Mesenchymal stem cell (in vitro differentiated cells and primary cell): ENCODE results near the gene AANAT.

ENCODE experiments used
- DNase-seq: peaks from one replicate; pipeline ENCODE4 v3.0.0-alpha.2; 2013
- H2AFZ ChIP-seq: one replicate; pipeline ENCODE4 v1.6.1; 2013; ENCODE audit warnings: low read depth, mild to moderate bottlenecking, control low read depth, inconsistent platforms, low read length, moderate library complexity
- H2AK5ac ChIP-seq: 2 replicates; pipeline ENCODE4 v1.6.1; 2013; ENCODE audit warnings: low read length, moderate library complexity, mild to moderate bottlenecking, inconsistent platforms; ENCODE audit not compliant: severe bottlenecking
- H2BK120ac ChIP-seq: one replicate; pipeline ENCODE4 v1.6.1; 2013; ENCODE audit warnings: low read depth, mild to moderate bottlenecking, inconsistent platforms, low read length, moderate library complexity
- H2BK12ac ChIP-seq, 2 experiments: one replicate each; pipeline ENCODE4 v1.6.1; 2013; ENCODE audit warnings: inconsistent platforms in 2 of 2, low read length in 2 of 2, mild to moderate bottlenecking in 2 of 2, moderate library complexity in 2 of 2, control low read depth in 1 of 2
- H2BK15ac ChIP-seq: one replicate; pipeline ENCODE4 v1.6.1; 2013; ENCODE audit warnings: mild to moderate bottlenecking, low read depth, inconsistent platforms; ENCODE audit not compliant: poor library complexity, severe bottlenecking
- H2BK5ac ChIP-seq: 2 replicates; pipeline ENCODE4 v1.6.1; 2013; ENCODE audit warnings: low read depth, mild to moderate bottlenecking, low read length, control low read depth, inconsistent platforms; ENCODE audit not compliant: poor library complexity, severe bottlenecking
- H3K14ac ChIP-seq, 2 experiments: one replicate each; pipeline ENCODE4 v1.6.1; 2013; ENCODE audit warnings: inconsistent platforms in 2 of 2, low read length in 2 of 2, control low read depth in 1 of 2, mild to moderate bottlenecking in 1 of 2, moderate library complexity in 1 of 2
- H3K18ac ChIP-seq, 2 experiments: one replicate each; pipeline ENCODE4 v1.6.1; 2013; ENCODE audit warnings: inconsistent platforms in 2 of 2, low read length in 2 of 2, control low read depth in 1 of 2, low read depth in 1 of 2, mild to moderate bottlenecking in 1 of 2
- H3K23ac ChIP-seq, 2 experiments: one replicate each; pipeline ENCODE4 v1.6.1; 2013; ENCODE audit warnings: inconsistent platforms in 2 of 2, low read length in 2 of 2, mild to moderate bottlenecking in 2 of 2, moderate library complexity in 2 of 2, control low read depth in 1 of 2
- H3K27ac ChIP-seq: 2 replicates; pipeline ENCODE4 v1.5.1; 2013; ENCODE audit warnings: mild to moderate bottlenecking, moderate library complexity, low read length, control low read depth, inconsistent platforms; ENCODE audit not compliant: poor library complexity, severe bottlenecking
- H3K27me3 ChIP-seq, 2 experiments: 2 replicates each; pipeline versions ENCODE4 v1.6.1 to v1.7.0; 2013; ENCODE audit warnings: low read length in 2 of 2, mild to moderate bottlenecking in 2 of 2, moderate library complexity in 2 of 2, control low read depth in 1 of 2, inconsistent platforms in 1 of 2; ENCODE audit not compliant: control insufficient read depth in 1 of 2, insufficient read depth in 1 of 2
- H3K36me3 ChIP-seq, 2 experiments: 2 replicates each; pipeline versions ENCODE4 v1.6.1 to v1.7.0; 2013; ENCODE audit warnings: low read length in 2 of 2, control low read depth in 1 of 2, inconsistent platforms in 1 of 2, low read depth in 1 of 2, mild to moderate bottlenecking in 1 of 2; ENCODE audit not compliant: insufficient read depth in 2 of 2, control insufficient read depth in 1 of 2
- H3K4ac ChIP-seq, 2 experiments: one replicate each; pipeline ENCODE4 v1.6.1; 2013; ENCODE audit warnings: inconsistent platforms in 2 of 2, low read length in 2 of 2, mild to moderate bottlenecking in 2 of 2, moderate library complexity in 2 of 2, control low read depth in 1 of 2, low read depth in 1 of 2
- H3K4me1 ChIP-seq: 2 replicates; pipeline ENCODE4 v1.6.1; 2013; ENCODE audit warnings: low read depth, low read length, control low read depth; ENCODE audit not compliant: control insufficient read depth, insufficient read depth
- H3K4me2 ChIP-seq: 2 replicates; pipeline ENCODE4 v1.6.1; 2013; ENCODE audit warnings: low read length, mild to moderate bottlenecking, inconsistent platforms; ENCODE audit not compliant: poor library complexity, severe bottlenecking
- H3K4me3 ChIP-seq, 2 experiments: 2 replicates each; pipeline versions ENCODE4 v1.5.1 to v1.7.0; 2013; ENCODE audit warnings: low read length in 2 of 2, mild to moderate bottlenecking in 2 of 2, control low read depth in 1 of 2, low read depth in 1 of 2; ENCODE audit not compliant: insufficient read depth in 1 of 2
- H3K79me1 ChIP-seq: replicated peaks from 2 replicates; pipeline ENCODE4 v1.6.1; 2013; ENCODE audit warnings: mild to moderate bottlenecking, control low read depth, low read length, inconsistent platforms; ENCODE audit not compliant: poor library complexity, severe bottlenecking
- H3K9ac ChIP-seq: 2 replicates; pipeline ENCODE4 v1.7.0; 2013; ENCODE audit warnings: mild to moderate bottlenecking, low read length, moderate library complexity
- H3K9me3 ChIP-seq: 2 replicates; pipeline ENCODE4 v1.7.0; 2013; ENCODE audit warnings: mild to moderate bottlenecking, low read length; ENCODE audit not compliant: control insufficient read depth
- H4K8ac ChIP-seq: one replicate; pipeline ENCODE4 v1.6.1; 2013; ENCODE audit warnings: inconsistent platforms, mild to moderate bottlenecking, low read length, moderate library complexity
- H4K91ac ChIP-seq: one replicate; pipeline ENCODE4 v1.6.1; 2013; ENCODE audit warnings: mild to moderate bottlenecking, low read length, inconsistent platforms
- WGBS: methylation state at CpG from one replicate; pipeline ENCODE4 v1.1.7; 2013; ENCODE audit warnings: mixed read lengths; 5-methylcytosine and 5-hydroxymethylcytosine counted together

Gene AANAT

GRCh38 chr17:76481071-76481655 lies 13.8 kb downstream of the AANAT start:
- H3K27me3 ChIP-seq, result peaks cover 0 to 12% of the 10 kb centered on the region in 2 experiments
- no peaks in the 10 kb centered on the region for H3K79me1 ChIP-seq
- no peak overlapping the region for H3K4ac ChIP-seq
- H2BK5ac ChIP-seq, result no peak overlapping the region
- no peak overlapping the region for H2BK15ac ChIP-seq
- H2BK12ac ChIP-seq, result no peak overlapping the region
- 77% methylated on average over 20 of the region's 21 CpGs for WGBS
- H4K8ac ChIP-seq, result peak overlapping the region; percentile 48
- no peak overlapping the region for H3K4me3 ChIP-seq
- no peak overlapping the region for H2BK120ac ChIP-seq
- no peak overlapping the region for H3K23ac ChIP-seq
- H3K14ac ChIP-seq, result peak overlapping the region in 1 of 2 experiments; percentile 57
- H3K36me3 ChIP-seq, result peaks cover 0 to 58% of the 10 kb centered on the region in 2 experiments
- no peak overlapping the region for H3K27ac ChIP-seq
- no peak overlapping the region for H3K4me2 ChIP-seq
- no peak overlapping the region for H2AFZ ChIP-seq
- DNase-seq, result no peak
- H2AK5ac ChIP-seq, result no peak overlapping the region
- H3K18ac ChIP-seq, result peak overlapping the region; percentile 54 to 57
- peaks cover 12% of the 10 kb centered on the region for H3K4me1 ChIP-seq
- H3K9ac ChIP-seq, result no peak overlapping the region
- H4K91ac ChIP-seq, result peak overlapping the region; percentile 77
- H3K9me3 ChIP-seq, result no peaks in the 10 kb centered on the region

DNA sequence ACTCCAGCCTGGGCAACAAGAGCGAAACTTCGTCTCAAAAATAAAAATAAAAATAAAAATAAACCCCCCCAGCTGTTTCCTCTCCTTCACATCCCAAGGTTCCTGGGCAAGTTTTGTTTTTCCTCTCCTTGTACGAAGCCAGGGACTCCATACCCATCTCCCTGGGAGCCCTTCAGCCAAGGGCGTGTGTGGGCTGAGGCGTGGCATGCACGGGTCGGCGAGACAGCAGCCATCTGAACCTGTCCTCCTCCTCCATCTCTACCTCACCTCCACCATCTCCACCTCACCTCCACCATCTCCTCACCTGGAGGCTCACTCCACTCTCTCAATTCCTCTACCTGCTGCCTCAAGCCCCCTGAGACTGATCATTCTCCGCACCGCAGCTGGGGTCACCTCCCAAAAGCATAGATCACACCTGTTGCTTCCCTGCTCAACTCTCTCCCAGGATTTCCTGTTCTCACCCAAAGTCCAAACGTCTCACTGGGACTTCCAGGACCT lies 16.9 kb downstream of the AANAT start:
- H2AK5ac ChIP-seq, result peak overlapping the region; percentile 23
- peak overlapping the region in 1 of 2 experiments; percentile 48 for H3K18ac ChIP-seq
- no peak overlapping the region for H3K4me2 ChIP-seq
- peak overlapping the region in 1 of 2 experiments; percentile 22 for H3K4ac ChIP-seq
- no peak overlapping the region for H3K4me3 ChIP-seq
- H3K9me3 ChIP-seq, result no peaks in the 10 kb centered on the region
- peak overlapping the region in 1 of 2 experiments; percentile 51 for H2BK12ac ChIP-seq
- peaks cover 0 to 41% of the 10 kb centered on the region in 2 experiments for H3K36me3 ChIP-seq
- peaks cover 6% of the 10 kb centered on the region for H3K79me1 ChIP-seq
- no peaks in the 10 kb centered on the region for H3K27me3 ChIP-seq
- peak overlapping the region; percentile 1 for H4K8ac ChIP-seq
- WGBS, result 90% methylated on average over 11 of the region's 11 CpGs
- H2BK15ac ChIP-seq, result no peak overlapping the region
- peaks cover 12% of the 10 kb centered on the region for H3K4me1 ChIP-seq
- no peak overlapping the region for H3K9ac ChIP-seq
- no peak for DNase-seq
- H3K23ac ChIP-seq, result no peak overlapping the region
- no peak overlapping the region for H2BK120ac ChIP-seq
- H4K91ac ChIP-seq, result peak overlapping the region; percentile 54
- H3K14ac ChIP-seq, result no peak overlapping the region
- H2BK5ac ChIP-seq, result no peak overlapping the region
- H2AFZ ChIP-seq, result no peak overlapping the region
- H3K27ac ChIP-seq, result peak overlapping the region; percentile 12

DNA sequence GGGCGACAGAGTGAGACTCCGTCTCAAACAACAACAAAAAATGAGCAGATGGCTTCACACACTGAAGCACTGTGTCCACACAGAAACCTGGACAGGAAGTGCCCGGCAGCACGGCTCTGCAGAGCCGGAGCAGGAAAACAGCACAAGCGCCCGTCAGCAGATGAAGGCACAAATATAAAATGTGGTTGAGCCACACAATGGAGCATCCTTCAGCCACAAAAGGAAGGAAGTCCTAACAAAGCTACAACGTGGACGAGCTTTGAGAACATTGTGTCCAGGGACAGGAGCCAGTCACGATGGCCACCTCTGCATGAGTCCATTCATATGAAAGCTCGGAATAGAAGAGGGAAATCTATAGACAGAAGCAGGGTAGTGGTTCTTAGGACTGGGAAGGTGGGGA lies 18.2 kb downstream of the AANAT start:
- peaks cover 0 to 40% of the 10 kb centered on the region in 2 experiments for H3K36me3 ChIP-seq
- WGBS, result 73% methylated on average over 11 of the region's 11 CpGs
- no peak overlapping the region for H3K23ac ChIP-seq
- H2BK120ac ChIP-seq, result no peak overlapping the region
- H2AK5ac ChIP-seq, result no peak overlapping the region
- H3K4me3 ChIP-seq, result no peak overlapping the region
- no peak overlapping the region for H2BK5ac ChIP-seq
- no peak for DNase-seq
- H2BK15ac ChIP-seq, result no peak overlapping the region
- H3K4me2 ChIP-seq, result no peak overlapping the region
- H2AFZ ChIP-seq, result no peak overlapping the region
- peaks cover 18% of the 10 kb centered on the region for H3K4me1 ChIP-seq
- no peak overlapping the region for H2BK12ac ChIP-seq
- no peak overlapping the region for H3K9ac ChIP-seq
- H3K18ac ChIP-seq, result peak overlapping the region in 1 of 2 experiments; percentile 18
- H3K27ac ChIP-seq, result peak overlapping the region; percentile 2
- no peak overlapping the region for H4K91ac ChIP-seq
- H3K14ac ChIP-seq, result no peak overlapping the region
- H3K27me3 ChIP-seq, result no peaks in the 10 kb centered on the region
- peak overlapping the region; percentile 75 for H4K8ac ChIP-seq
- H3K4ac ChIP-seq, result no peak overlapping the region
- no peaks in the 10 kb centered on the region for H3K9me3 ChIP-seq
- peaks cover 16% of the 10 kb centered on the region for H3K79me1 ChIP-seq

DNA sequence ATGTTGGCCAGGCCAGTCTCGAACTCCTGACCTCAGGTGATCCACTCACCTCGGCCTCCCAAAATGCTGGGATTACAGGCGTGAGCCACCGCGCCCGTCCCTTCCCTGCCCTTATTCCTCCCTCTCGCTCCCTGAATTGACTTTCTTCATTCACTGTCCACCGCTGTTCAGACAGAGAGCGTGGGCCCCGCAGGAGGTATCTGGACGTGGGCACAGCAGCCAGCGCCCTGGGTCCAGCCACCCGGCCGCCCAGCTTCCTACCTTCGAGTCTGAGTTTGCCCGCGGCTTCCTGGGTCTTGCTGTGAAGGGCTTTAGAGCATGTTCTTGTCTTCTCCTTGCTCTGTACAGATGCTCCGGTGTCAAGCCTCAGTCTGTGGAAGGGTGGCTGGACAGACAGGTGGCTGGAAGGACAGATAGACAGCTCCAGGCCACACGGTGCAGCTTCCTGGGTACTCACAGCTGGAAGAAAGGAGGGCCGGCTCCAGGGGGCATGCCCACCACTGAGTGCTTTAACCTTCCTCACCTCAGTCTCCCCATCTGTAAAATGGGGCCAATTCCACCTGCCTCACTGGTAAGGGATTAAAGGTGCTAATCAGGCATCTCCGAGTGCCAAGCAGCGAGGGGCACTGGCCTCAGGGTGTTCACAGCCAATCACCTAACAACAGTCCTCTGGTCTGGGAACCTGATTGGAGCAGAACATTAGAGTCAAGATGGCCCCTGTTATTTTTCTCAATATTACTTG lies 20.2 kb downstream of the AANAT start:
- no peak overlapping the region for H3K9ac ChIP-seq
- H2AK5ac ChIP-seq, result no peak overlapping the region
- no peak overlapping the region for H3K27ac ChIP-seq
- H3K9me3 ChIP-seq, result no peaks in the 10 kb centered on the region
- peaks cover 38% of the 10 kb centered on the region for H3K4me1 ChIP-seq
- H3K4me3 ChIP-seq, result no peak overlapping the region
- no peak overlapping the region for H3K14ac ChIP-seq
- DNase-seq, result no peak
- H2AFZ ChIP-seq, result no peak overlapping the region
- H3K4me2 ChIP-seq, result no peak overlapping the region
- H4K91ac ChIP-seq, result peak overlapping the region; percentile 10
- no peak overlapping the region for H2BK15ac ChIP-seq
- H2BK120ac ChIP-seq, result no peak overlapping the region
- peak overlapping the region in 1 of 2 experiments; percentile 19 for H2BK12ac ChIP-seq
- no peak overlapping the region for H3K18ac ChIP-seq
- H3K79me1 ChIP-seq, result peaks cover 31% of the 10 kb centered on the region
- H3K23ac ChIP-seq, result no peak overlapping the region
- no peaks in the 10 kb centered on the region for H3K27me3 ChIP-seq
- H2BK5ac ChIP-seq, result no peak overlapping the region
- peaks cover 0 to 32% of the 10 kb centered on the region in 2 experiments for H3K36me3 ChIP-seq
- H4K8ac ChIP-seq, result no peak overlapping the region
- no peak overlapping the region for H3K4ac ChIP-seq
- 97% methylated on average over 21 of the region's 22 CpGs for WGBS
